K562 (cell line): Measurements from ENCODE around the gene ROBO2. TPM values are rescaled to one million over a fixed set of nuclear protein-coding genes. Genes with fewer than 3 reads are reported as not detected.
A peak's percentile ranks its signal among the peaks of the same experiment; 100 is the strongest.

Experiments
- CBFB ChIP-seq: sonication (generic); formaldehyde crosslinking; IDR thresholded peaks from 2 replicates; pipeline ENCODE4 v1.4.0; 2020; ENCODE audit warnings: mild to moderate bottlenecking, missing genetic modification reagents
- GTF3C2 ChIP-seq: IDR thresholded peaks from 3 replicates; pipeline ENCODE4 v1.6.1; 2011; ENCODE audit warnings: borderline replicate concordance, mild to moderate bottlenecking, moderate library complexity; ENCODE audit not compliant: insufficient read length; ENCODE audit errors: extremely low read depth
- MAX ChIP-seq: sonication (generic); formaldehyde crosslinking; IDR thresholded peaks from 2 replicates; pipeline ENCODE4 v1.9.0; 2022; ENCODE audit warnings: mild to moderate bottlenecking, missing genetic modification reagents
- NRF1 ChIP-seq, 2 experiments: fragments of 450-650 bp; IDR thresholded peaks in 1 of 2; conservative IDR thresholded peaks in 1 of 2; 2 replicates each; pipeline ENCODE4 v1.6.1; 2014; ENCODE audit warnings: mild to moderate bottlenecking in 2 of 2
- RAD21 ChIP-seq, 2 experiments: fragments of 250-450 bp in 1 of 2; fragments of 450-650 bp in 1 of 2; sonication (Bioruptor Pico) in 1 of 2; formaldehyde crosslinking in 1 of 2; IDR thresholded peaks in 1 of 2; conservative IDR thresholded peaks in 1 of 2; 2 replicates each; pipeline versions ENCODE4 v1.4.0 to v1.8.0; 2020 to 2022; ENCODE audit warnings: mild to moderate bottlenecking in 2 of 2, moderate library complexity in 1 of 2
- REST ChIP-seq, 2 experiments: fragments of 450-650 bp; formaldehyde crosslinking in 1 of 2; IDR thresholded peaks; 2 replicates each; pipeline versions ENCODE4 v1.4.0 to v1.6.1; 2014 to 2020; ENCODE audit warnings: mild to moderate bottlenecking in 2 of 2, borderline replicate concordance in 1 of 2, low read depth in 1 of 2
- SMC3 ChIP-seq: conservative IDR thresholded peaks from 2 replicates; pipeline ENCODE4 v1.6.1; 2011; ENCODE audit warnings: low read depth, low read length, improper control_type of control experiment; ENCODE audit not compliant: insufficient read depth
- SP1 ChIP-seq: sonication (generic); formaldehyde crosslinking; IDR thresholded peaks from 2 replicates; pipeline ENCODE4 v1.8.1; 2022; ENCODE audit warnings: mild to moderate bottlenecking, missing genetic modification reagents
- STAG1 ChIP-seq: sonication (generic); formaldehyde crosslinking; IDR thresholded peaks from 2 replicates; pipeline ENCODE4 v1.5.0; 2020; ENCODE audit warnings: missing genetic modification reagents, borderline replicate concordance
- WHSC1 ChIP-seq: IDR thresholded peaks from one replicate; pipeline ENCODE4 v1.6.1; 2012; ENCODE audit warnings: low read length, control low read depth, inconsistent platforms
- ZNF212 ChIP-seq: fragments of 450-650 bp; formaldehyde crosslinking; IDR thresholded peaks from 2 replicates; pipeline ENCODE4 v1.4.0; 2020; ENCODE audit warnings: mild to moderate bottlenecking
- ZNF639 ChIP-seq, 2 experiments: fragments of 200-800 bp in 1 of 2; sonication (Bioruptor generic) in 1 of 2; sonication (generic) in 1 of 2; formaldehyde crosslinking in 1 of 2; IDR thresholded peaks in 1 of 2; conservative IDR thresholded peaks in 1 of 2; 2 replicates each; pipeline versions ENCODE4 v1.5.0 to v1.6.1; 2016 to 2020; ENCODE audit warnings: missing compliant biosample characterization in 1 of 2, missing genetic modification characterization in 1 of 2, missing genetic modification reagents in 1 of 2
- polyA plus RNA-seq, 8 experiments: library from polyadenylated mRNA; depleted of rRNA in 4 of 8; stranded (reverse) in 5 of 8; unstranded in 3 of 8; fragments of >200 nt; fragmentation: Nextera tagmentation in 2 of 8; fragmentation: Illumina TruSeq in 1 of 8; extraction: Ambion mirVana in 2 of 8; extraction: Trizol in 1 of 8; gene quantifications; 2 replicates each; pipeline versions ENCODE4 v1.2.1 to v1.2.3, GENCODE V29; 2011 to 2014; ENCODE audit warnings: inconsistent platforms in 1 of 8, missing spikeins in 1 of 8
- total RNA-seq, 7 experiments: library from RNA; depleted of rRNA in 6 of 7; stranded (reverse); fragments of >200 nt in 6 of 7; fragmentation: Illumina TruSeq in 2 of 7; extraction: Trizol in 2 of 7; gene quantifications; 2 replicates each; pipeline versions ENCODE4 v1.2.1 to v1.2.3, GENCODE V29; 2011 to 2021; ENCODE audit warnings: low replicate concordance in 1 of 7

The ROBO2 gene
- total and polyA plus RNA-seq, 9 of the 15 experiments (the other 6 are each of a cell fraction or from before 2014, with no cell fraction given), result 0.84 to 3.0 (median 1.7) TPM

DNA sequence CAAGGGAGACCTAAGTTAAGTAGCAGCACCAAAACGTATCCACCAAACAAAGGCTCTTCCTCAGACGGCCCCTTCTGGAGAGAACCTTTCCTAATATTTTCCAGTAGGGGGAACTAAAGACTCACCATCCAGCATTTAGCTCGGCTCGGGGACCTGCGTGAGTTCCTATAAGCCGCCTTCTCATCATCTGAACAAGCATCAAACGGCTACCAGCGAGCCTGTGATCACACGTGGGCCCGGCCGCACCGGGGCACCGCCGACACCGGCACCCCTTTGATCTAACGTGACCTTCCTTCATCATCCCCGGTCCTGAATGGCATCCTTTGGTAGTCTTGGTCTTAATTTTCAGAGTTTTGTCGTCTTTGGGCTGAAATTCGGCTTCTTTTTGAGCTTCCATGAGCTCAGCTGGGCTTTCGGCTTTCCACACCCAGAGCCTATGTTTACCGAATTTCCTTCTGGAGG is 1.4 kb upstream of the ROBO2 start (continued):
- peak; percentile 61; the same call in 1 of the 2 replicates for TF ChIP-seq REST (IDR thresholded peaks at IDR 0.05; ENCODE audit: borderline replicate concordance)
- TF ChIP-seq REST (CRISPR knock-in tag; IDR thresholded peaks at IDR 0.05; ENCODE audit: low read depth), result no peak
- TF ChIP-seq WHSC1, result no peak
- TF ChIP-seq CBFB (CRISPR knock-in tag), result no peak
- TF ChIP-seq GTF3C2, result no peak
- peak; percentile 63 to 66 for TF ChIP-seq RAD21 (CRISPR knock-in tag; conservative IDR thresholded peaks at IDR 0.05 in 1 of 2, IDR thresholded peaks at IDR 0.05 in 1 of 2)
- TF ChIP-seq NRF1 (conservative IDR thresholded peaks at IDR 0.05 in 1 of 2, IDR thresholded peaks at IDR 0.05 in 1 of 2), result no peak
- TF ChIP-seq ZNF212, result no peak
- TF ChIP-seq ZNF639 (CRISPR knock-in tag; conservative IDR thresholded peaks at IDR 0.05 in 1 of 2, IDR thresholded peaks at IDR 0.05 in 1 of 2), result no peak
- TF ChIP-seq SMC3, result peak; percentile 58
- no peak for TF ChIP-seq MAX (CRISPR knock-in tag)
- 0 out of 2 replicates have a peak, but pooled peaks have one; percentile 32 for TF ChIP-seq SP1
- peak; percentile 66; the same call in 1 of the 2 replicates for TF ChIP-seq STAG1 (CRISPR knock-in tag)
